Panc1 (cell line): ENCODE results near the gene ADCY3. TPM values are rescaled to one million over a fixed set of nuclear protein-coding genes. Genes with fewer than 3 reads are reported as not detected.

ENCODE experiments used
- ATAC-seq: fragments of 200-7000 bp; cut with Tn5 transposase; 2 replicates; pipeline ENCODE4 v1.9.1; 2020; ENCODE audit warnings: mild to moderate bottlenecking, moderate library complexity
- BruUV-seq: library from RNA; stranded (reverse); fragments of 400-500 nt; replicated peaks from 2 replicates; lab custom pipeline; 2021; lab: Mats Ljungman, UMichigan
- CTCF ChIA-PET: fragments of 300-600 bp; sonication (Branson Sonifier 250); formaldehyde crosslinking; loops from one replicate; lab custom pipeline; 2022; ENCODE audit warnings: antibody characterized with exemption; lab: Charles Lee
- POLR2A ChIA-PET: fragments of 300-600 bp; sonication (Branson Sonifier 250); formaldehyde crosslinking; loops from one replicate; lab custom pipeline; 2022; ENCODE audit warnings: antibody characterized with exemption; lab: Charles Lee
- DNase-seq: peaks from one replicate; pipeline ENCODE4 v3.0.0-alpha.2; 2010; ENCODE audit warnings: low read depth, low spot score
- H3K27ac ChIP-seq: 2 replicates; pipeline ENCODE4 v1.5.1; 2011; ENCODE audit warnings: mild to moderate bottlenecking, low read length, inconsistent platforms
- H3K27me3 ChIP-seq: fragments of 200-500 bp; sonication (Bioruptor generic); 2 replicates; pipeline ENCODE4 v1.6.0; 2014; ENCODE audit warnings: low read length, inconsistent platforms; ENCODE audit not compliant: control insufficient read depth, insufficient read depth
- H3K36me3 ChIP-seq: fragments of 200-500 bp; sonication (Bioruptor generic); 2 replicates; pipeline ENCODE4 v1.5.1; 2014; ENCODE audit warnings: inconsistent platforms, mild to moderate bottlenecking, low read length, moderate library complexity; ENCODE audit not compliant: control insufficient read depth, insufficient read depth
- H3K4me1 ChIP-seq: 2 replicates; pipeline ENCODE4 v1.5.1; 2011; ENCODE audit warnings: inconsistent platforms, mild to moderate bottlenecking, low read length, moderate library complexity; ENCODE audit not compliant: control insufficient read depth, insufficient read depth
- H3K4me3 ChIP-seq, 2 experiments: 2 replicates each; pipeline ENCODE4 v1.5.1; 2011 to 2012; ENCODE audit warnings: low read depth in 2 of 2, low read length in 2 of 2, mild to moderate bottlenecking in 2 of 2, inconsistent platforms in 1 of 2, moderate library complexity in 1 of 2
- H3K9me3 ChIP-seq: fragments of 200-500 bp; sonication (Bioruptor generic); 2 replicates; pipeline ENCODE4 v1.5.1; 2014; ENCODE audit warnings: low read depth, mild to moderate bottlenecking, inconsistent platforms, low read length, moderate library complexity; ENCODE audit not compliant: control insufficient read depth, insufficient read depth
- POLR2AphosphoS5 ChIP-seq: IDR thresholded peaks from 2 replicates; pipeline ENCODE4 v1.6.1; 2012; ENCODE audit warnings: mild to moderate bottlenecking, low read depth, low read length, moderate library complexity
- SIN3A ChIP-seq: IDR thresholded peaks from 2 replicates; pipeline ENCODE4 v1.6.1; 2012; ENCODE audit warnings: low read depth, mild to moderate bottlenecking, low read length, moderate library complexity, borderline replicate concordance; ENCODE audit not compliant: insufficient read depth
- TCF7L2 ChIP-seq: IDR thresholded peaks from 2 replicates; pipeline ENCODE4 v1.6.1; 2011; ENCODE audit warnings: mild to moderate bottlenecking, low read depth, low read length, inconsistent platforms
- in situ Hi-C: cut with HindIII; loops from 2 replicates; pipeline ENCODE4 v1.10.0; 2016; ENCODE audit warnings: low sequenced_read_pairs, low pct_unique_long_range_greater_than_20kb
- intact Hi-C: fragments of 100-400 bp; cut with micrococcal nuclease; formaldehyde crosslinking; loops from one replicate; pipeline ENCODE4 v1.10.0; 2022; ENCODE audit not compliant: unreplicated experiment
- total RNA-seq: library from RNA; stranded (reverse); gene quantifications from one replicate; pipeline ENCODE4 v1.2.1, GENCODE V29; 2021; ENCODE audit not compliant: unreplicated experiment
- TF ChIP-seq, protein P1 (sequence below): fragments of 450-650 bp; IDR thresholded peaks from 2 replicates; pipeline ENCODE4 v1.5.1; 2017; ENCODE audit warnings: mild to moderate bottlenecking
- TF ChIP-seq, protein P2 (sequence below), 2 experiments: IDR thresholded peaks; 2 replicates each; pipeline ENCODE4 v1.6.1; 2011 to 2012; ENCODE audit warnings: low read depth in 2 of 2, control low read depth in 1 of 2, low read length in 1 of 2, mild to moderate bottlenecking in 1 of 2, moderate library complexity in 1 of 2; ENCODE audit not compliant: insufficient read depth in 1 of 2

The ADCY3 gene
- total RNA-seq, 1 experiment from 2014 or later, result 34.1 TPM

DNA sequence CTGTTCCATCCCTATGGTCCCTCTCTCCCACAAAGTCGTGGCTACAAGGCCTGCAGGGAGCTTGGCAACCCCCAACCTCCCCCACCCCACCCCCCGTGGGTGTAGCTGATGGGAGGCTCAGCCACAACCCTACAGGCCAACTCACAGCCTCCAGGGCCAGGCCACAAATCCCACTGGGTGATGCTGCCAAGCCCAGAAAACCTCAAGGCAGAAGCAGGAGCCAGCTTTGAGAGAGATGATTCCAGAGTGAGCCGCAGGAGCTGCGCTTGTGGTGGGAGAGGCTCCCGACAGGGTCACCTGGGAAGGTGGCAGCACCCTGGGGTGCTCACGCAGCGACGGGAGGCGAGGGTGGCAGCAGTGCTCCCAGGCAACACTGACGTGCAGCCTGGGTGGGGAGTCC lies 44.8 kb downstream of the ADCY3 start:
- ChIA-PET CTCF (no interaction called here), POLR2A (no interaction called here)
- no peak for TF ChIP-seq SIN3A
- TF ChIP-seq TCF7L2, result no peak
- no peak for TF ChIP-seq POLR2AphosphoS5
- TF ChIP-seq, protein P1, sequence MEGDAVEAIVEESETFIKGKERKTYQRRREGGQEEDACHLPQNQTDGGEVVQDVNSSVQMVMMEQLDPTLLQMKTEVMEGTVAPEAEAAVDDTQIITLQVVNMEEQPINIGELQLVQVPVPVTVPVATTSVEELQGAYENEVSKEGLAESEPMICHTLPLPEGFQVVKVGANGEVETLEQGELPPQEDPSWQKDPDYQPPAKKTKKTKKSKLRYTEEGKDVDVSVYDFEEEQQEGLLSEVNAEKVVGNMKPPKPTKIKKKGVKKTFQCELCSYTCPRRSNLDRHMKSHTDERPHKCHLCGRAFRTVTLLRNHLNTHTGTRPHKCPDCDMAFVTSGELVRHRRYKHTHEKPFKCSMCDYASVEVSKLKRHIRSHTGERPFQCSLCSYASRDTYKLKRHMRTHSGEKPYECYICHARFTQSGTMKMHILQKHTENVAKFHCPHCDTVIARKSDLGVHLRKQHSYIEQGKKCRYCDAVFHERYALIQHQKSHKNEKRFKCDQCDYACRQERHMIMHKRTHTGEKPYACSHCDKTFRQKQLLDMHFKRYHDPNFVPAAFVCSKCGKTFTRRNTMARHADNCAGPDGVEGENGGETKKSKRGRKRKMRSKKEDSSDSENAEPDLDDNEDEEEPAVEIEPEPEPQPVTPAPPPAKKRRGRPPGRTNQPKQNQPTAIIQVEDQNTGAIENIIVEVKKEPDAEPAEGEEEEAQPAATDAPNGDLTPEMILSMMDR, result no peak
- TF ChIP-seq, protein P2, sequence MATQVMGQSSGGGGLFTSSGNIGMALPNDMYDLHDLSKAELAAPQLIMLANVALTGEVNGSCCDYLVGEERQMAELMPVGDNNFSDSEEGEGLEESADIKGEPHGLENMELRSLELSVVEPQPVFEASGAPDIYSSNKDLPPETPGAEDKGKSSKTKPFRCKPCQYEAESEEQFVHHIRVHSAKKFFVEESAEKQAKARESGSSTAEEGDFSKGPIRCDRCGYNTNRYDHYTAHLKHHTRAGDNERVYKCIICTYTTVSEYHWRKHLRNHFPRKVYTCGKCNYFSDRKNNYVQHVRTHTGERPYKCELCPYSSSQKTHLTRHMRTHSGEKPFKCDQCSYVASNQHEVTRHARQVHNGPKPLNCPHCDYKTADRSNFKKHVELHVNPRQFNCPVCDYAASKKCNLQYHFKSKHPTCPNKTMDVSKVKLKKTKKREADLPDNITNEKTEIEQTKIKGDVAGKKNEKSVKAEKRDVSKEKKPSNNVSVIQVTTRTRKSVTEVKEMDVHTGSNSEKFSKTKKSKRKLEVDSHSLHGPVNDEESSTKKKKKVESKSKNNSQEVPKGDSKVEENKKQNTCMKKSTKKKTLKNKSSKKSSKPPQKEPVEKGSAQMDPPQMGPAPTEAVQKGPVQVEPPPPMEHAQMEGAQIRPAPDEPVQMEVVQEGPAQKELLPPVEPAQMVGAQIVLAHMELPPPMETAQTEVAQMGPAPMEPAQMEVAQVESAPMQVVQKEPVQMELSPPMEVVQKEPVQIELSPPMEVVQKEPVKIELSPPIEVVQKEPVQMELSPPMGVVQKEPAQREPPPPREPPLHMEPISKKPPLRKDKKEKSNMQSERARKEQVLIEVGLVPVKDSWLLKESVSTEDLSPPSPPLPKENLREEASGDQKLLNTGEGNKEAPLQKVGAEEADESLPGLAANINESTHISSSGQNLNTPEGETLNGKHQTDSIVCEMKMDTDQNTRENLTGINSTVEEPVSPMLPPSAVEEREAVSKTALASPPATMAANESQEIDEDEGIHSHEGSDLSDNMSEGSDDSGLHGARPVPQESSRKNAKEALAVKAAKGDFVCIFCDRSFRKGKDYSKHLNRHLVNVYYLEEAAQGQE (IDR thresholded peaks at IDR 0.05; ENCODE audit: insufficient read depth in 1 of 2, low read depth in 2 of 2, low read length in 1 of 2), result no peak
- no peak overlapping the region for H3K4me3 ChIP-seq
- BruUV-seq, result no TSS peak
- no peaks in the 10 kb centered on the region for H3K9me3 ChIP-seq
- no peak for ATAC-seq
- no peaks in the 10 kb centered on the region for H3K36me3 ChIP-seq
- DNase-seq, result no peak
- H3K27ac ChIP-seq, result no peak overlapping the region
- in situ Hi-C loops (no loop called here), intact Hi-C loops (no loop called here)
- no peaks in the 10 kb centered on the region for H3K27me3 ChIP-seq
- no peaks in the 10 kb centered on the region for H3K4me1 ChIP-seq

DNA sequence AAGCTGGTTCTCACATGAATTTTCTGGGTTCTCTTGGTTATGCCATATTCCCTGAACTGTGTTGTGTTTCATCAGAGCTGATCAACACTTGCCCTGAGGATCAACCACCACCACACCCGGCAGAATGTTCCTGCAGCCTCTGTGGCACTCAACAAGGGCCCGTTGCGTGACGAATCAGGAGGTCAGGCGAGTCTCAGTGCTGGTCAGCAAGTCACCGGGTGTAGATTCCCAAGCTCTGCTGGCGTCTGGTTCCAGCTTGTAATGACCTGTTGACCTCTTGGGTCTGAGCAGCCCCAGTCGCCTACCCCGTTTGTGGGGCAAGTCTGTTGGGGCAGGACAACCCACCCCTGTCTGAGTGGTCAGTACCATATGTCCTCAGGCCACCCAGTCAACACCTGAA lies 46.0 kb downstream of the ADCY3 start:
- DNase-seq (no peak), ATAC-seq (no peak)
- BruUV-seq, result no TSS peak
- TF ChIP-seq SIN3A (no peak), POLR2AphosphoS5 (no peak), TCF7L2 (no peak)
- TF ChIP-seq, protein P1, result no peak
- TF ChIP-seq, protein P2 (IDR thresholded peaks at IDR 0.05; ENCODE audit: insufficient read depth in 1 of 2, low read depth in 2 of 2, low read length in 1 of 2), result no peak
- ChIA-PET POLR2A (no interaction called here), CTCF (no interaction called here)
- no peaks in the 10 kb centered on the region for H3K36me3 ChIP-seq
- H3K4me1 ChIP-seq, result no peaks in the 10 kb centered on the region
- no peaks in the 10 kb centered on the region for H3K9me3 ChIP-seq
- intact Hi-C loops, result no loop called here
- H3K27me3 ChIP-seq, result no peaks in the 10 kb centered on the region
- no peak overlapping the region for H3K27ac ChIP-seq
- in situ Hi-C loops, result no loop called here
- H3K4me3 ChIP-seq, result no peak overlapping the region
